ENCODE data around the gene PLXNA3.

- no peak for TF ChIP-seq CTCF (IDR thresholded peaks at IDR 0.05)
- no peak for TF ChIP-seq POLR2A (IDR thresholded peaks at IDR 0.05)
Observed at GRCh38 chrX:154488336-154489075, 30.4 kb downstream of the PLXNA3 start.

Data from adrenal gland (tissue), 5 donors.